WTC11 (cell line): ENCODE results near the gene DAPK3. TPM values are rescaled to one million over a fixed set of nuclear protein-coding genes. Genes with fewer than 3 reads are reported as not detected.

Experiments
- ATAC-seq: fragments of 200-7000 bp; cut with Tn5 transposase; 2 replicates; pipeline ENCODE4 v1.10.0; 2021; ENCODE audit warnings: mild to moderate bottlenecking, moderate library complexity
- CTCF ChIA-PET: fragments of 300-600 bp; sonication (Branson Sonifier 250); formaldehyde crosslinking; loops from one replicate; lab custom pipeline; 2021; ENCODE audit warnings: antibody characterized with exemption; lab: Charles Lee
- POLR2A ChIA-PET: fragments of 350-600 bp; sonication (Branson Sonifier 250); formaldehyde crosslinking; loops from one replicate; lab custom pipeline; 2021; ENCODE audit warnings: antibody characterized with exemption; lab: Charles Lee
- DNase-seq: peaks from one replicate; pipeline ENCODE4 v3.0.0; 2021; ENCODE audit warnings: low spot score
- H3K27ac Mint-ChIP-seq: 2 replicates; pipeline ENCODE4 v1.8.0; 2021; ENCODE audit warnings: mixed read lengths
- H3K27me3 Mint-ChIP-seq: 2 replicates; pipeline ENCODE4 v1.8.0; 2021; ENCODE audit warnings: low read depth, mild to moderate bottlenecking, moderate library complexity, mixed read lengths
- H3K36me3 Mint-ChIP-seq: 2 replicates; pipeline ENCODE4 v1.8.0; 2021; ENCODE audit warnings: mixed read lengths
- H3K4me1 Mint-ChIP-seq: 2 replicates; pipeline ENCODE4 v1.8.0; 2022; ENCODE audit warnings: mixed read lengths
- H3K4me3 Mint-ChIP-seq: 2 replicates; pipeline ENCODE4 v1.8.0; 2021; ENCODE audit warnings: mild to moderate bottlenecking, moderate library complexity, mixed read lengths
- H3K9me3 Mint-ChIP-seq: 2 replicates; pipeline ENCODE4 v1.8.0; 2021; ENCODE audit warnings: mixed read lengths
- ATF1 ChIP-seq: sonication (generic); formaldehyde crosslinking; IDR thresholded peaks from 2 replicates; pipeline ENCODE4 v1.8.1; 2023; ENCODE audit warnings: mild to moderate bottlenecking, moderate library complexity, missing genetic modification reagents
- CREB1 ChIP-seq: sonication (generic); formaldehyde crosslinking; IDR thresholded peaks from 2 replicates; pipeline ENCODE4 v1.8.0; 2023; ENCODE audit warnings: mild to moderate bottlenecking, missing genetic modification reagents
- ETV6 ChIP-seq: sonication (generic); formaldehyde crosslinking; IDR thresholded peaks from 2 replicates; pipeline ENCODE4 v1.8.1; 2022; ENCODE audit warnings: mild to moderate bottlenecking, missing genetic modification reagents
- GABPB1 ChIP-seq: sonication (generic); formaldehyde crosslinking; IDR thresholded peaks from 2 replicates; pipeline ENCODE4 v1.8.1; 2023; ENCODE audit warnings: mild to moderate bottlenecking, missing genetic modification reagents
- GTF2I ChIP-seq: fragments of 250-450 bp; sonication (Bioruptor Pico); conservative IDR thresholded peaks from 2 replicates; pipeline ENCODE4 v1.4.0; 2021; ENCODE audit warnings: mild to moderate bottlenecking
- IRF2 ChIP-seq: sonication (generic); formaldehyde crosslinking; IDR thresholded peaks from 2 replicates; pipeline ENCODE4 v1.8.0; 2022; ENCODE audit warnings: low read depth, missing genetic modification reagents, borderline replicate concordance
- JAZF1 ChIP-seq: fragments of 250-450 bp; sonication (Bioruptor Pico); IDR thresholded peaks from 2 replicates; pipeline ENCODE4 v1.9.0; 2021; ENCODE audit warnings: moderate library complexity, mild to moderate bottlenecking, inconsistent platforms
- NR2C2 ChIP-seq: sonication (generic); formaldehyde crosslinking; IDR thresholded peaks from 2 replicates; pipeline ENCODE4 v1.8.0; 2022; ENCODE audit warnings: mild to moderate bottlenecking, missing genetic modification reagents
- TP53 ChIP-seq: sonication (generic); formaldehyde crosslinking; IDR thresholded peaks from 2 replicates; pipeline ENCODE4 v1.8.1; 2023; ENCODE audit warnings: mild to moderate bottlenecking, missing genetic modification reagents
- ZBTB21 ChIP-seq: sonication (generic); formaldehyde crosslinking; IDR thresholded peaks from 2 replicates; pipeline ENCODE4 v1.8.1; 2023; ENCODE audit warnings: mild to moderate bottlenecking, missing genetic modification reagents, borderline replicate concordance
- ZNF263 ChIP-seq: sonication (generic); formaldehyde crosslinking; IDR thresholded peaks from 2 replicates; pipeline ENCODE4 v1.8.1; 2022; ENCODE audit warnings: low read depth, mild to moderate bottlenecking, moderate library complexity, missing genetic modification reagents
- ZNF423 ChIP-seq: fragments of 250-450 bp; sonication (Bioruptor Pico); IDR thresholded peaks from 2 replicates; pipeline ENCODE4 v2.1.2; 2022; ENCODE audit warnings: mild to moderate bottlenecking, moderate library complexity
- total RNA-seq: library from RNA; stranded (reverse); gene quantifications from 3 replicates; pipeline ENCODE4 v1.2.3, GENCODE V29; 2021
- TF ChIP-seq, protein P1 (sequence below): sonication (generic); formaldehyde crosslinking; IDR thresholded peaks from 2 replicates; pipeline ENCODE4 v1.8.0; 2023; ENCODE audit warnings: missing genetic modification reagents, mild to moderate bottlenecking, borderline replicate concordance
- TF ChIP-seq, protein P2 (sequence below): sonication (generic); formaldehyde crosslinking; IDR thresholded peaks from 2 replicates; pipeline ENCODE4 v1.8.1; 2022; ENCODE audit warnings: low read depth, mild to moderate bottlenecking, moderate library complexity, missing genetic modification reagents, borderline replicate concordance
- TF ChIP-seq, protein P3 (sequence below): fragments of 250-450 bp; sonication (Bioruptor Pico); IDR thresholded peaks from 2 replicates; pipeline ENCODE4 v2.1.2; 2022; ENCODE audit warnings: mild to moderate bottlenecking, moderate library complexity
- TF ChIP-seq, protein P4 (sequence below): sonication (generic); formaldehyde crosslinking; conservative IDR thresholded peaks from 2 replicates; pipeline ENCODE4 v1.8.1; 2022; ENCODE audit warnings: mild to moderate bottlenecking, missing genetic modification reagents
- TF ChIP-seq, protein P5 (sequence below): fragments of 250-450 bp; sonication (Bioruptor Pico); IDR thresholded peaks from 2 replicates; pipeline ENCODE4 v1.9.0; 2021; ENCODE audit warnings: moderate library complexity, mild to moderate bottlenecking, inconsistent platforms, borderline replicate concordance
- TF ChIP-seq, protein P6 (sequence below): sonication (generic); formaldehyde crosslinking; IDR thresholded peaks from 2 replicates; pipeline ENCODE4 v1.8.0; 2022; ENCODE audit warnings: missing genetic modification reagents
- TF ChIP-seq, protein P7 (sequence below): sonication (generic); formaldehyde crosslinking; IDR thresholded peaks from 2 replicates; pipeline ENCODE4 v1.8.1; 2022; ENCODE audit warnings: missing genetic modification reagents, borderline replicate concordance
- TF ChIP-seq, protein P8 (sequence below): sonication (generic); formaldehyde crosslinking; IDR thresholded peaks from 2 replicates; pipeline ENCODE4 v1.8.1; 2023; ENCODE audit warnings: mild to moderate bottlenecking, moderate library complexity, missing genetic modification reagents

DAPK3 gene
- total RNA-seq, 1 experiment from 2014 or later, result 73.5 TPM

DNA sequence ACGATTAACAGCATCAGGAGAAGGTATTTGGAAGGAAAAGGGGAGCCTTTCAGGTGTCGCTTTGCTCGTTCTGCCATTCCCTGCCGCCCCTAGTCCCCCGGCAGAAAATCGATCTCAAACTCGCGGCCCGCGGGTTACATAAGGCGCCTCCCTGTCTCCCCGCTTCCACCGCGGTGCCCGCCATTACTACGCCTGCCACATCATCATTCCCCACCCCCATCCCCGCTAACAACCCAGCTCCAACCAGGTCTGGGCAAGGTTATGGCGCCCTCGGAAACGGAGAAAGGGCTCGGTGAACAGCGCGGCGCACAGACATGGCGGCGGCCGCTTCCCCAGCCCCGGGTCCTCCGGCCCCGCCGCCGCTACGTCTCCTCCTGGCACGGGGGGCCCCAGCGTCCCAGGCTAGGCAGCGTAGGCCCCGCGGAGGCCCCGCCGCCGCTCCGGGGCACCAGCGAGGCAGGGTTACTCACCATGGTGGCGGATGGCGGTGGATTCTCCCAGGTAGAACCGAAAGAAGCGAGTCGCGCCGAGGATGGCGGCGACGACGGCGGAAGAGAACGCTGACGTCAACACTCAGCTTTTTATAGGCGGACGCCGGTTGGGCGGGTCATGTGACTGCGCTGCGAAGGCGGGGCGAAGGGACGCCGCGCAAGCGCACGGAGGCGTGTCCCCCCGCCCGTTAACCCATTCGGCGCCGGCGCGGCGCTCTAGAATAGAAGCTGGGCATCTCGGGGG is 14.2 kb upstream of the DAPK3 start, which contains the start of gene EEF2:
Gene EEF2 (minus strand): TSS at position 556 of the 735 bp plus-strand sequence. CDS start 83 bp downstream, at position 473.
- Mint-ChIP-seq H3K4me1 (peaks cover 39% of the 10 kb centered on the region), H3K4me3 (peak within 1 kb of the TSS; percentile 96), H3K36me3 (peaks cover 52% of the 10 kb centered on the region), H3K9me3 (no peaks in the 10 kb centered on the region), H3K27me3 (peaks cover 7% of the 10 kb centered on the region), H3K27ac (peak within 1 kb of the TSS; percentile 98)
- ChIA-PET POLR2A (interaction anchor here (0.6 to 8.7 kb wide), 16 partner anchors 8 to 574 kb away, joined by 3 to 142 read pairs (median 4); partner anchors contain the start of genes DAPK3, MRPL54, NMRK2 and PIAS4), CTCF (interaction anchor here (0.7 to 1.6 kb wide), 4 partner anchors 14 to 155 kb away, joined by 3 to 9 read pairs (median 4); partner anchors contain the start of genes DAPK3 and NMRK2)
- DNase-seq (peak; percentile 91), ATAC-seq (0 out of 2 replicates have a peak, but pooled peaks have one; percentile 5)
- TF ChIP-seq, protein P1, sequence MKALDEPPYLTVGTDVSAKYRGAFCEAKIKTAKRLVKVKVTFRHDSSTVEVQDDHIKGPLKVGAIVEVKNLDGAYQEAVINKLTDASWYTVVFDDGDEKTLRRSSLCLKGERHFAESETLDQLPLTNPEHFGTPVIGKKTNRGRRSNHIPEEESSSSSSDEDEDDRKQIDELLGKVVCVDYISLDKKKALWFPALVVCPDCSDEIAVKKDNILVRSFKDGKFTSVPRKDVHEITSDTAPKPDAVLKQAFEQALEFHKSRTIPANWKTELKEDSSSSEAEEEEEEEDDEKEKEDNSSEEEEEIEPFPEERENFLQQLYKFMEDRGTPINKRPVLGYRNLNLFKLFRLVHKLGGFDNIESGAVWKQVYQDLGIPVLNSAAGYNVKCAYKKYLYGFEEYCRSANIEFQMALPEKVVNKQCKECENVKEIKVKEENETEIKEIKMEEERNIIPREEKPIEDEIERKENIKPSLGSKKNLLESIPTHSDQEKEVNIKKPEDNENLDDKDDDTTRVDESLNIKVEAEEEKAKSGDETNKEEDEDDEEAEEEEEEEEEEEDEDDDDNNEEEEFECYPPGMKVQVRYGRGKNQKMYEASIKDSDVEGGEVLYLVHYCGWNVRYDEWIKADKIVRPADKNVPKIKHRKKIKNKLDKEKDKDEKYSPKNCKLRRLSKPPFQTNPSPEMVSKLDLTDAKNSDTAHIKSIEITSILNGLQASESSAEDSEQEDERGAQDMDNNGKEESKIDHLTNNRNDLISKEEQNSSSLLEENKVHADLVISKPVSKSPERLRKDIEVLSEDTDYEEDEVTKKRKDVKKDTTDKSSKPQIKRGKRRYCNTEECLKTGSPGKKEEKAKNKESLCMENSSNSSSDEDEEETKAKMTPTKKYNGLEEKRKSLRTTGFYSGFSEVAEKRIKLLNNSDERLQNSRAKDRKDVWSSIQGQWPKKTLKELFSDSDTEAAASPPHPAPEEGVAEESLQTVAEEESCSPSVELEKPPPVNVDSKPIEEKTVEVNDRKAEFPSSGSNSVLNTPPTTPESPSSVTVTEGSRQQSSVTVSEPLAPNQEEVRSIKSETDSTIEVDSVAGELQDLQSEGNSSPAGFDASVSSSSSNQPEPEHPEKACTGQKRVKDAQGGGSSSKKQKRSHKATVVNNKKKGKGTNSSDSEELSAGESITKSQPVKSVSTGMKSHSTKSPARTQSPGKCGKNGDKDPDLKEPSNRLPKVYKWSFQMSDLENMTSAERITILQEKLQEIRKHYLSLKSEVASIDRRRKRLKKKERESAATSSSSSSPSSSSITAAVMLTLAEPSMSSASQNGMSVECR, result peak; percentile 86; the same call in 1 of the 2 replicates
- TF ChIP-seq, protein P2, sequence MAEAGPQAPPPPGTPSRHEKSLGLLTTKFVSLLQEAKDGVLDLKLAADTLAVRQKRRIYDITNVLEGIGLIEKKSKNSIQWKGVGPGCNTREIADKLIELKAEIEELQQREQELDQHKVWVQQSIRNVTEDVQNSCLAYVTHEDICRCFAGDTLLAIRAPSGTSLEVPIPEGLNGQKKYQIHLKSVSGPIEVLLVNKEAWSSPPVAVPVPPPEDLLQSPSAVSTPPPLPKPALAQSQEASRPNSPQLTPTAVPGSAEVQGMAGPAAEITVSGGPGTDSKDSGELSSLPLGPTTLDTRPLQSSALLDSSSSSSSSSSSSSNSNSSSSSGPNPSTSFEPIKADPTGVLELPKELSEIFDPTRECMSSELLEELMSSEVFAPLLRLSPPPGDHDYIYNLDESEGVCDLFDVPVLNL, result peak; percentile 82; the same call in 1 of the 2 replicates
- peak; percentile 75 for TF ChIP-seq GABPB1 (CRISPR knock-in tag)
- TF ChIP-seq, protein P3, sequence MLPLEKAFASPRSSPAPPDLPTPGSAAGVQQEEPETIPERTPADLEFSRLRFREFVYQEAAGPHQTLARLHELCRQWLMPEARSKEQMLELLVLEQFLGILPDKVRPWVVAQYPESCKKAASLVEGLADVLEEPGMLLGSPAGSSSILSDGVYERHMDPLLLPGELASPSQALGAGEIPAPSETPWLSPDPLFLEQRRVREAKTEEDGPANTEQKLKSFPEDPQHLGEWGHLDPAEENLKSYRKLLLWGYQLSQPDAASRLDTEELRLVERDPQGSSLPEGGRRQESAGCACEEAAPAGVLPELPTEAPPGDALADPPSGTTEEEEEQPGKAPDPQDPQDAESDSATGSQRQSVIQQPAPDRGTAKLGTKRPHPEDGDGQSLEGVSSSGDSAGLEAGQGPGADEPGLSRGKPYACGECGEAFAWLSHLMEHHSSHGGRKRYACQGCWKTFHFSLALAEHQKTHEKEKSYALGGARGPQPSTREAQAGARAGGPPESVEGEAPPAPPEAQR (CRISPR knock-in tag), result no peak
- TF ChIP-seq ZBTB21, result peak; percentile 91
- TF ChIP-seq ZNF423 (CRISPR knock-in tag), result no peak
- TF ChIP-seq NR2C2 (CRISPR knock-in tag), result no peak
- peak; percentile 70; the same call in 1 of the 2 replicates for TF ChIP-seq TP53
- 0 out of 2 replicates have a peak, but pooled peaks have one; percentile 50 for TF ChIP-seq ATF1 (CRISPR knock-in tag)
- TF ChIP-seq, protein P4, sequence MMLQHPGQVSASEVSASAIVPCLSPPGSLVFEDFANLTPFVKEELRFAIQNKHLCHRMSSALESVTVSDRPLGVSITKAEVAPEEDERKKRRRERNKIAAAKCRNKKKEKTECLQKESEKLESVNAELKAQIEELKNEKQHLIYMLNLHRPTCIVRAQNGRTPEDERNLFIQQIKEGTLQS (CRISPR knock-in tag), result no peak
- no peak for TF ChIP-seq GTF2I
- TF ChIP-seq, protein P5, sequence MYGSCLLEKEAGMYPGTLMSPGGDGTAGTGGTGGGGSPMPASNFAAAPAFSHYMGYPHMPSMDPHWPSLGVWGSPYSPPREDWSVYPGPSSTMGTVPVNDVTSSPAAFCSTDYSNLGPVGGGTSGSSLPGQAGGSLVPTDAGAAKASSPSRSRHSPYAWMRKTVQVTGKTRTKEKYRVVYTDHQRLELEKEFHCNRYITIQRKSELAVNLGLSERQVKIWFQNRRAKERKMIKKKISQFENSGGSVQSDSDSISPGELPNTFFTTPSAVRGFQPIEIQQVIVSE (CRISPR knock-in tag), result no peak; the same call in 1 of the 2 replicates
- TF ChIP-seq, protein P6, sequence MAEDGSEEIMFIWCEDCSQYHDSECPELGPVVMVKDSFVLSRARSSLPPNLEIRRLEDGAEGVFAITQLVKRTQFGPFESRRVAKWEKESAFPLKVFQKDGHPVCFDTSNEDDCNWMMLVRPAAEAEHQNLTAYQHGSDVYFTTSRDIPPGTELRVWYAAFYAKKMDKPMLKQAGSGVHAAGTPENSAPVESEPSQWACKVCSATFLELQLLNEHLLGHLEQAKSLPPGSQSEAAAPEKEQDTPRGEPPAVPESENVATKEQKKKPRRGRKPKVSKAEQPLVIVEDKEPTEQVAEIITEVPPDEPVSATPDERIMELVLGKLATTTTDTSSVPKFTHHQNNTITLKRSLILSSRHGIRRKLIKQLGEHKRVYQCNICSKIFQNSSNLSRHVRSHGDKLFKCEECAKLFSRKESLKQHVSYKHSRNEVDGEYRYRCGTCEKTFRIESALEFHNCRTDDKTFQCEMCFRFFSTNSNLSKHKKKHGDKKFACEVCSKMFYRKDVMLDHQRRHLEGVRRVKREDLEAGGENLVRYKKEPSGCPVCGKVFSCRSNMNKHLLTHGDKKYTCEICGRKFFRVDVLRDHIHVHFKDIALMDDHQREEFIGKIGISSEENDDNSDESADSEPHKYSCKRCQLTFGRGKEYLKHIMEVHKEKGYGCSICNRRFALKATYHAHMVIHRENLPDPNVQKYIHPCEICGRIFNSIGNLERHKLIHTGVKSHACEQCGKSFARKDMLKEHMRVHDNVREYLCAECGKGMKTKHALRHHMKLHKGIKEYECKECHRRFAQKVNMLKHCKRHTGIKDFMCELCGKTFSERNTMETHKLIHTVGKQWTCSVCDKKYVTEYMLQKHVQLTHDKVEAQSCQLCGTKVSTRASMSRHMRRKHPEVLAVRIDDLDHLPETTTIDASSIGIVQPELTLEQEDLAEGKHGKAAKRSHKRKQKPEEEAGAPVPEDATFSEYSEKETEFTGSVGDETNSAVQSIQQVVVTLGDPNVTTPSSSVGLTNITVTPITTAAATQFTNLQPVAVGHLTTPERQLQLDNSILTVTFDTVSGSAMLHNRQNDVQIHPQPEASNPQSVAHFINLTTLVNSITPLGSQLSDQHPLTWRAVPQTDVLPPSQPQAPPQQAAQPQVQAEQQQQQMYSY (CRISPR knock-in tag), result no peak
- TF ChIP-seq ZNF263 (CRISPR knock-in tag), result no peak
- TF ChIP-seq, protein P7, sequence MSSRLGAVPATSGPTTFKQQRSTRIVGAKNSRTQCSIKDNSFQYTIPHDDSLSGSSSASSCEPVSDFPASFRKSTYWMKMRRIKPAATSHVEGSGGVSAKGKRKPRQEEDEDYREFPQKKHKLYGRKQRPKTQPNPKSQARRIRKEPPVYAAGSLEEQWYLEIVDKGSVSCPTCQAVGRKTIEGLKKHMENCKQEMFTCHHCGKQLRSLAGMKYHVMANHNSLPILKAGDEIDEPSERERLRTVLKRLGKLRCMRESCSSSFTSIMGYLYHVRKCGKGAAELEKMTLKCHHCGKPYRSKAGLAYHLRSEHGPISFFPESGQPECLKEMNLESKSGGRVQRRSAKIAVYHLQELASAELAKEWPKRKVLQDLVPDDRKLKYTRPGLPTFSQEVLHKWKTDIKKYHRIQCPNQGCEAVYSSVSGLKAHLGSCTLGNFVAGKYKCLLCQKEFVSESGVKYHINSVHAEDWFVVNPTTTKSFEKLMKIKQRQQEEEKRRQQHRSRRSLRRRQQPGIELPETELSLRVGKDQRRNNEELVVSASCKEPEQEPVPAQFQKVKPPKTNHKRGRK (CRISPR knock-in tag), result no peak
- no peak for TF ChIP-seq JAZF1 (CRISPR knock-in tag)
- no peak for TF ChIP-seq IRF2 (CRISPR knock-in tag)
- TF ChIP-seq, protein P8, sequence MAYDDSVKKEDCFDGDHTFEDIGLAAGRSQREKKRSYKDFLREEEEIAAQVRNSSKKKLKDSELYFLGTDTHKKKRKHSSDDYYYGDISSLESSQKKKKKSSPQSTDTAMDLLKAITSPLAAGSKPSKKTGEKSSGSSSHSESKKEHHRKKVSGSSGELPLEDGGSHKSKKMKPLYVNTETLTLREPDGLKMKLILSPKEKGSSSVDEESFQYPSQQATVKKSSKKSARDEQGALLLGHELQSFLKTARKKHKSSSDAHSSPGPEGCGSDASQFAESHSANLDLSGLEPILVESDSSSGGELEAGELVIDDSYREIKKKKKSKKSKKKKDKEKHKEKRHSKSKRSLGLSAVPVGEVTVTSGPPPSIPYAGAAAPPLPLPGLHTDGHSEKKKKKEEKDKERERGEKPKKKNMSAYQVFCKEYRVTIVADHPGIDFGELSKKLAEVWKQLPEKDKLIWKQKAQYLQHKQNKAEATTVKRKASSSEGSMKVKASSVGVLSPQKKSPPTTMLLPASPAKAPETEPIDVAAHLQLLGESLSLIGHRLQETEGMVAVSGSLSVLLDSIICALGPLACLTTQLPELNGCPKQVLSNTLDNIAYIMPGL, result peak; percentile 97; the same call in 1 of the 2 replicates
- peak; percentile 94 for TF ChIP-seq ETV6
- TF ChIP-seq CREB1, result no peak; the same call in 1 of the 2 replicates
